ENCODE results near the gene HS3ST4.
A peak's percentile ranks its signal among the peaks of the same experiment; 100 is the strongest.

HS3ST4 gene

DNA sequence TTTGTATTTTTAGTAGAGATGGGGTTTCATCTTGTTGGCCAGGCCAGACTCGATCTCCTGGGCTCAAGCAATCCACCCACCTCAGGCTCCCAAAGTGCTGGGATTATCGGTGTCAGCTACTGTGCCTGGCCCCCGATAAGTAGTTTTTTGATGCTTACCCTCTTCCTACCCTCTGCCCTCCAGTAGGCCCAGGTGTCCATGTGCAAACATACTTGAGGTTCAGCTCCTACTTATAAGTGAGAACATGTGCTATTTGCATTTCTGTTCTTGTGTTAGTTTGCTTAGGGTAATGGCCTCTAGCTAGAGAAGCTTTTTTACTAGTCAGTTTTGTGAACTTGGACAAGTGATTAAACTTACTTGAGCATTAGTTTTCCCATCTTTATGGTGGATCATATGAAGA lies 136.8 kb downstream of the HS3ST4 start:
- no peak for DNase-seq

DNA sequence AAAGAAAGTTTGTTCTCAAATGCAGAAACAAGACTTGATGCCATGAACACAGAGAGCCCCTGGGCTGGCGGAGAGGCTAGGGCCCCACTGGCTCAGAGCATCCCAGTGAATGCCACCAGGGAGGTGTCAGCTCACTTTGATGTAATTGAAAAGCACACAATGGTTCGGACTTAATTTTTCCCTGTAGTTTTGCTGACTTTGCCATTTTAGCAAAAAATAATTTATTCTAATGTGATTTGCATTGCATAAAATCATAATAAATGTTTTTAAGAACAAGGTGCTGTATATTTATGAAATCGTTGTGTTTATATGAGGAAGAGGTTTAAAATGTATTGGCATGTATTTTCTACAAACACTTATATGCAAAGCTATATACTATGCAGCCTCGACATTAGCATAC lies 140.5 kb downstream of the HS3ST4 start:
- DNase-seq = no peak

DNA sequence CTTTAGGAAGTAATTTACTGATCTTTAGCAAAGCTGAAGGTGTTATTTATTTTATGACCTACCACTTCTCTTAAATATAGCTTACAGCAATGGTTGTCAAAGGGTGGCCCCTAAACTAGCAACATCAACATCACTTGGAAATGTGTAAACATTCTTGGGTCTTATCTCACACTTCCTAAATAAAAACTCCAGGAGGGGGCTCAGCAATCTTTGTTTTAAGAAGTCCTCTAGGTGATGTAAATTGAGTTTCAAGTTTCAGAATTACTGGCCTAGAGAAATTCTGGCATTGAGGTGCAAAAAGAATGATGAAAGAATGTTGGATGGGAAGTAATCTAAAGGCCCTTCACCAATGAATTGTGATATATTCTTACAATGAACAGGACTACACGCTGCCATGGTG lies 142.3 kb downstream of the HS3ST4 start:
- DNase-seq = no peak

DNA sequence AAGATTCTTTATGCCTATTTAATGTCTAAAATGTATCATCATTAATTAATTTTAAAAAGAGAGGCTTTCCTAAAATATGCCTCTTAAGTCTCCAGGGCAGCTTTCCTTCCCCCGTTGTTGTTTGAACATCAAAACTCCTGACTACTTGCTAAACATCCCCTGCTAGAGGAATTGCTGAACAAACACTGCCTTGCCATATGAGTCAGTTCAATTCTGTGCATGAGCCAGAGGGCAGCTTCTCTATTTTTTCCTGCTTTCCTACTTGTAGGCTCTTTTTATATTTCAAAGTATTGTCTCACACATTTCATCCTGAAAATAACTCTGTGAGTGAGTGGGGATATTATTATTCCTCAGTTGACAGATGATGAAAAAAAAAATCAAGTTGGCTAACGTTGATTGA lies 143.4 kb downstream of the HS3ST4 start:
- DNase-seq = no peak

DNA sequence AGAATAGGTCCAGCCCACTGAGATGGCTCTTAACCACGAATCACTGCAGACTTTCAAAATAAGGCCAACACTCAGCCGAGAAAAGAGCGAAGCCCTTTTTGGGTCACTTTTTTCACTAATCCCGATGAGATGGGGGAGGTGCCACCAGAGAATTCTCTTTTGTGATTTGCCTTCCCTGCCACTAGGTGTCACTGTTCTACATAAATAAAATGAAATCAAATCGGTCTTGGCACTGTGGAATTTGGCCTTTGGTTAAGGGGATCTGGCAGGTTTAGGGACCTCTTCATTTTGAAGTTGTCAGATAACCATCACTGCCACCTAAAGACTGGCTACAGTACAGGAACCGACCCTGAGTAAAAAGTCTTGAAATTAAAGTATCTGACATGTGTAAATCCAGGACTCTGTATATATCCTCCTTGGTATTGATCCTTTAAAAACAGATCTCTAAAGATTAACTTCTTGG lies 147.0 kb downstream of the HS3ST4 start:
- DNase-seq = peak; percentile 6

DNA sequence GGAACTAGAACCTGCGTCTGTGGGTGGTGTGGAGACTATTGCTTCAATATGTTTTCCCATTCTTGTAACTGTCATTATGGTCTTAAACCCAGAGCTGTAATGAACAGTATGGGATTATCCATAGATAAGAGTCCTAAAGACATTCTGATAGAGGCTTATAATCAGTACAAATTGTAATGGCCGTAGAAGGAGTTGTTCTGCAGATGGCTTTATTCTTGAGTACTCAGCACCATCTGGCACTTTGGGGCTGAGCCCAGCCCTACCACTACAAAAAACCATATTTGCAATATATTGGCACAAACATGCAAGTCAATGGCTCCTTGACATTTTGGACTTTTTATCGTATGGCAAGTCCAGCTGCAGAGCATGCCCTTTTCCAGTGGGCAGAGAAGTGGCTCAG lies 150.0 kb downstream of the HS3ST4 start:
- no peak for DNase-seq

DNA sequence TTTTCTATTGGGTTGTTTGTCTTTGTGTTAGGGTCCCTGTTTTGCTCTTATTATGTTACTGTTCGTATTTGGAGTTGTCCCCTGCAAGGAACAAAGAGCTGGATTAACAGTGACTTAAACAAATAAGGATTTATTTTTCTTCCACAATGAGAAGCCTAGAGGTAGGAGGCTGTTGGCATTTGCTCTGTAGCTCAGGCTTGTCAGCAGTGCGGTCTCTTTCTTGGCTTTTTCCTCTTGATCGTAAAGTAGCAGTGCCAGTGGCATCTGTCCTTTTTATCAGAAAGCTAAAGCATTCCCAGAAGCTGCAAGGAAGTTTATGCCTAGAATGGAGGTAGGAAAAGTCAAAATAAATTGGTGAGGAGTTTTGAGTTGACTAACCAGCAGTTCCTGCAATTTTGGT lies 154.1 kb downstream of the HS3ST4 start:
- DNase-seq = no peak

DNA sequence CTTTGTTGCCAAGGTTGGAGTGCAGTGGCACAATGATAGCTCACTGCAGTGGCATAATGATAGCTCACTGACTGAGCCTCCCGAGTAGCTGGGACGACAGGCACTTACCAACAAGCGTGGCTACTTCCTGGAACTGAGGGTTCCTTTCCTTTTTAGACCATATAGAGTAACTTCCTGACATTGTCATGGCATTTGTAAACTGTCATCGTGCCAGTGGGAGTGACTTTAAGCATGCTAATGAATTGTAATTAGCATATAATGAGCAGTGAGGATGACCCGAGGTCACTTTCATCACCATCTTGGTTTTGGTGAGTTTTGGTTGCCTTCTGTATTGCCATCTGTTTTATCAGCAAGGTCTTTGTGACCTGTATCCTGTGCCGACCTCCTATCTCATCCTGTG lies 162.4 kb downstream of the HS3ST4 start:
- no peak for DNase-seq

DNA sequence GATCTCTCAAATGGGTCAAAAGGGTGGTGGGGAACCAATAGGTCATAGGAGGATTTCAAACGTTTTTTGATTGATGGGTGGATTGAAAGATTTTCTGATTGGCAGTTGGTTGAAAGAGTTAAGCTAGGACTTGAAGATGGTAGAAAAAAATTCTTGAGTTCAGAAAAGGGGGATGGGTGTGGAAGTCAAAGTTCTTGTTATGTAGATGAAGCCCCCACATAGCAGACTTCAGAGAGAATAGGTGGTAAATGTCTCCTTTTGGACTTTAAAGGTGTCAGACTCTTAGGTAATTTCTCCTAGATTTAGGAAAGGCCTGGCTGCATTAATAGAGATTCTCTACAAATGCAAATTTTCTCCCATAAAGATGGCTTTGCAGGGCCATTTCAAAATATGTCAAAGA lies 163.3 kb downstream of the HS3ST4 start:
- no peak for DNase-seq

DNA sequence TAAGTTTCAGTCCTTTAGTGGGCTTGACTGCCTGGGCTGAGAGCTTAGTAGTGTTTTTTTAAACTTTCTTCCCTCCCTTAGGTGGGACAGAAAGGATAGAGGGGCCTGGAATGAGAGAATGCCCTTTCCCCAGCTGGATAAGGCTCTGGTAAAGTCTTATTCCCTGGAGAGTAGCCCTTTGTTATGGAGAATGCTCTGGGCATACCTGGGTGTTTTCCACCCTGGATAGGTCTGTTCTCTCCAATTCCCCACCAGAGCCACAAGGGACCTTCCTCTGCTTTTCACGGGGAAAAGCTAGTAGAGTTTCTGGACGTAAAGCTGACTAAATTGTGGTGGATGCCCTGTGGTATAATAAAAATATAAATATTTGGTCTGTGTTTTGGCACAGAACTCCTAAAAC lies 164.1 kb downstream of the HS3ST4 start:
- no peak for DNase-seq

DNA sequence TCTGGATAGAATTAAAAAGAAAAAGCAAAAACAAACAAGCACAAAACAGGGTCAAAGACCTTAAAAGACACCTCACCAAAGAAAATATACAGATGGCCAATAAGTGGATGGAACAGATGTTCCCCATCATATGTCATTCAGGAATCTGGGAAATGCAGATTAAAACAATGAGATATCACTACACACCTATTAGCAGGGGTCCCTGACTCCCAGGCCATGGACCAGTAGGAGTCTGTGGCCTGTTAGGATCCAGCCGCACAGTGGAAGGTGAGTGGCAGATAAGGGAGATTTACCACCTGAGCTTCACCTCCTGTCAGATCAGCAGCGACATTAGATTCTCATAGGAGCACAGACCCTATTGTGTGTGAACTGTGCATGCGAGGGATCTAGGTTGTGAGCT lies 167.9 kb downstream of the HS3ST4 start:
- DNase-seq = no peak

DNA sequence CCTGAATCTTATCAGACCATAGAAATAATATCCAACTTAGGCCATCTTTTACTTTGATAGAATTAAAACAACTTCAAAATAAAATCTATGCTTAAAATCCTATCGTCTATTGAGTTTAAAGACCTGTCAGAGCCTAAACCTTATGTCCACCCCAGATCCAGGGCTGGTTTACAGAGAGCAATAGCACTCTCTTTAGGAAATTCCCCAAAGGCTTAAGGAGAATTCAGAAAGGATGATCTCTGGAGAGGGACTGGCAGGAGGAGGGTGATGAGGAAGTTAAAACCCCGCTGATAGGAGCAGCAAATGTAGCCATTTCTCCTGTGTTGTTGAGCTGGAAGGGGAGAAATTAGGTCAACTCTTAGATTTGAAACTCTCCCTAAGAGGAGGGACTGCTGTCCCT lies 175.3 kb downstream of the HS3ST4 start:
- no peak for DNase-seq

DNA sequence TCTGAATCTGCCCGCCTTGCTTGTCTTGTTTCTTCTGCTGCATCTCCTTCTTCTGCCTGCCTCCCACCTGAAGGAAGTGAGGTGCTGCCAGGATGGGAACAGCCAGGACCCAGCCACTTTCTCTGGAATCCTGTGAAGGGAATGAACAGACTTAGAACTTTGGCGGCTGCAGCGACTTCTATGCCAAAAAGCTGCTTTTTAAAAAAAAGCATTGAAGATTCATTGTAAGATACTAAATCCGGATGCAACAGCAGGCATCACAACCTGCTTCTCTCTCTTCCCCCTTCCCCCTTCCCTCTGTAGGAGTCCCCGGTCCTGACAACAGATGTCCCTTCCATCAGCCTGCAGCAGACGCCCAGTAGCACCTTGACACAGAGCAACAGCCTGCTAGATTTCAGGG lies 176.3 kb downstream of the HS3ST4 start:
- no peak for DNase-seq

DNA sequence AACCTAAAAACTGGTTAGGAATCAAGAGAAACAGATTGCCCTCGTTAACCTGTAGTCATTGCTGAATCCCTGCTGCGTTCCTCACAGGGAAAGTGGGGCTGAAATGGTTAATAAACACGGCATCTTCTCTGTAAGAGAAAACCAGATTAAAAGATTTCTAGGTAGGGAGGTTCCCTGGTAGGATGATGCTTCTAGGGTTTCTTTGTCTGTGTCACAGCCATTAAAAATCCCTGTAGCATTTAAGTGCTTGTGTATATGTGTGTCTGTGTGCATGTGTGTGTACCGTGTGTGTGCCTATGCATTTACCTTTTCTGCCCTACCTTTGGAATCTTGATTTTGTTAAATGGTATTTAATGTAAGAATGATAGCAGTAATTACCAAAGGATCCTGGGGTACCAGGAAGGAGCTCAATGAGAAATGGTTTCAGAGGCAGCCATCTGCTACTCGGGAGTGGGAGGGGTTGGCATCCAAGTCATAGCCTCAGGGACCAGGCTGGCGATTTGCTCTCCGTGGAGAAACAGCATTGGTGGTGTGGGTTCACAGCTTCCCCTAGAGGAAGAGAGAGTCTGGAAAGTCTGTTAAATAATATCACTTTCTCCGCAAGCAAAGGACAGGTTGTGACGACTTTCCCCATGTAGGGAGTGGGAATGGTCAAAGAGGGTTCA lies 177.1 kb downstream of the HS3ST4 start:
- DNase-seq = no peak

DNA sequence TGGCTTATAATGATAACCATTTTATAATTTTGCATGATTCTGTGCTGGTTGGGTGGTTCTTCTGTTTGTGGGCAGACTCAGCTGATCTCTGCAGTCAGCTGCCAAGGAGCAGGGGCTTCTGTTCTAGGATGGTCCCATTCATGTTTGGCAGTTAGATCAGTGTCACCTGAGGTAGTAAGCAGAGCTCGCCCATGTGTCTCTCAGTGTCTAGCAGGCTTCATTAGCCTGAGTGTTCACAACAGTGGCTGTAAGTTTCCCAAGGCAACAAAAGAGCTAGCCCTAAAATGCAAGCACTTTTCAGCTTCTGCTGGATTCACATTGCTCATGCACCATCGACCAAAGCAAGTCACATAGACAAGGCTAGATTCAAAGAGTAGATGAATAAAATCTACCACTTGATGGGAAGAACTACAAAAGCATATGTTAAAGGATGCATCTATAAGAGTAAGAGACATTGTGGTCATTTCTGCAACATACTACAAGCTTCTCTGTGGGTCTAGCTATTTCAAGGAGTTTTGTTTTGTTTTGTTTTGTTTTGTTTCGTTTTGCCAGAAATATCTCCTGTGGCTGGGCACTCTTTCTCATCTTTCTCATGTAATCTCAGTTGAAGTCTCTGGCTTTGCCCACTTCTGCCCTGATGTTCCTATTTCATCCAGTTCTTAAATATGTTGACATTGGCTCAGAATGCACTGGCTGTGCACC lies 180.8 kb downstream of the HS3ST4 start:
- no peak for DNase-seq

DNA sequence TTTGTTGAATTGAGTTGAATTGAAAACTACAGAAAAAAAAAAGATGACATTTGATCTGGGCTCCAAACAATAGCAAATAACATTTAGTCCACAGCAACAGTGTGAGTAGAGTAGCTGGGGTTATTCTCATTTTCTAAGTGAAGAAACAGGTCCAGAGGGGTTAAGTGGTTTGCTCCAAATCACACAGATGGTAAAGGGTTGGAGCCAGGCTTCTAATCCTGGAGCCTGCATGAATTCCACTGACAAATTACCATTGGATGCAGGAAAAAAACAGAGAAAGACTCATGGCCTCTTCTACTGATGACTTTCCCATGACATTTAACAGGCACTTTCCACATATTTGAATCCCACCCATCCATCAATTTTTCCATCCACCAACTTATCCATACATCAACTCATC lies 182.4 kb downstream of the HS3ST4 start:
- DNase-seq = no peak

DNA sequence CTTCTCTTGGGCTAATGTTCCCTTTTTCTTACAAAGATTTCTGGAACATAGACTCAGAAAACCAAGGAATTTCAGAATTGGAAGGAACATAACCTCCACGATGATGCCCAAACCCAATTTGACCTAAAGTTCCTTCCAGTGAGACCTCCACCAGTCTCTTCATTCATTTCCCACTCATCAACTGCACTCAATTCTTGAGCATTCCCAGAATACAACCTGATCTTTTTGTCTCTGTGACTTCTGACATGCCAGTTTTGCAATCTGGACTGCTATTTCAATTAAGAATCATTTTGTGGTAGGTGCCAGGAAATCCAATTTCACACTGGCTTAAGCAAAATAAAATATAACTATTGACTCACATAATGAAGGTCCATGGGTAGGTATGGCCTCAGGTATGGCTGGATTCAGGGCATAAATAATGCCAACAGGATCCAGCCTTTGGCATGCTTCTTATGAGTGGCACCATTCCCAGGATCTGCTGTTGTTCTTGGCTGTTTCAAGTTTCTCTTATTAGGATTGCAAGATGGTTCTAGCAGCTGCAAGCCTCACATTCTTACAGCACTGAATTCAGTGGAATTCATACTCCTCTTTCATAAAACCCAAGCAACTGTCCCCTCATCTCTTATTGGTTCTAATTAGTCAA lies 184.3 kb downstream of the HS3ST4 start:
- no peak for DNase-seq

DNA sequence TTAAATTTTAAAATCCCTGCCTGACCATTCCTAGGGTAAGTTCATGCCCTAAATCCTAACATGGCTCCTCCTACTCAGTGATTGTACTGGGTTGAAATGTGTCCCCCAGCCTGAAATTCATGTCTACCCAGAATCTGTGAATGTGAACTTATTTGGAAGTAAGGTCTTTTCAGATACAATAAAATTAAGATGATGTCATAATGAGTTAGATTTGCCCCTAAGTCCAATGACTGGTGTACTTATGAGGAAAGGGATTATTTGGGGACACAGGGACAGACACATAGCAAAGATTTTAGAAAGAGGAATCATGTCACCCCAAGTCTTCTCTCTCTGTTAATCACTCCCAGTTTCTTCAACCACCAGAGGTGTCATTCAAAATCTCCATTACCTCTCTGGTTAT lies 185.3 kb downstream of the HS3ST4 start:
- DNase-seq = no peak

DNA sequence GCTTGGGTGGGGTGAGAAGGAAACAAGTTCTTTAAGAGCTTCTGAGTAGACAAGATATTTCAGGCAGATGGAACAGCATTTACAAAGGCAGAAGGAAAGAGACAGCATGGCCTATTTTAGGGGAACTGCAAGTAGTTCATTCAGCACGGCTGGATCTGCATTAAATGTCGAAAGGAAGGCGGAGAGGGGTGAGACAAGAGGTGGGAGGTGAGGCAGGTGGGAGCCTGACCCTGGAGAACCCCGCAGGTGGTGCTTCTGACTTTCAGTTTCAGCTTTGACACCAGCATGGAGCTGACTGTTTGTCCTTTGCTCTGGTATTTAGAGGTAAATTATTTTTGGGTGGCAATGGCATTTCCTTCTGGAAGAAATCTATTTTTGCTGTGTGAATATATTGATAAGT lies 194.8 kb downstream of the HS3ST4 start:
- no peak for DNase-seq

DNA sequence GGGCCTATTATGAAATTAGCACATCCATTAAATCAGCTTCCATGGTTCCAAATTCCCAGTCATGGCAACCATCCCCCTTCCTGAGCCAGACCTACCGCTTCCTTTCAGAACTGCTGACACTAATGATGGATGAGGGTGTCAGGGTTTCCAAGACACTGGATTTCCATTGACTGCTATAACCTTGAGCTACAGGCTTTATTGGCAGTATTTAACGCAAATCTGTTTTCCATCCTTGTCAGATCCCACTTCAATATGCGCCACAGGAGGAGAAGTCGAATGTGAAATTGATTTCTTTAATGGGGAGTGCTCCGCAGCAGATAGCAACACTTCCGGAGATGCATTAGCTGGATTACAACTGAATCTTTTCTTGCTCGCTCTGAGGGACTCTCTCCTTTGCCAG lies 197.1 kb downstream of the HS3ST4 start:
- no peak for DNase-seq

DNA sequence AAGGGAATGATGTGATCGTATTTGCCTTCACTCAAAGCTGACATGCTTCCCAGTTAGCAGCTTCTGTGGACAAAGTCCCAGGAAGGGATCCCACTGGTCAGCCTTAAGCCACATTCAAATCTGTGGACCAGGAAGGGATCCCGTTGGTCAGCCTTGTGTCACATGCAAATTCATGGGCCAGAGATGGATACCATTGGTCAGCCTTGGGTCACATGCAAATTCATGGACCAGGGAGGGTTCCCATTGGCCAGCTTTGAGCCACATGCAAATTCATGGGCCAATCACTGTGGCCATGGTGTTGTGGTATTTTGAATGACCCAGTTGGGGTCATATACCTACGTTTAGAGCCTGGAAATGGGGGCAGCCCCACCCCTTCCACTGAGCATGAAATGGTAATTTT lies 201.6 kb downstream of the HS3ST4 start:
- no peak for DNase-seq

DNA sequence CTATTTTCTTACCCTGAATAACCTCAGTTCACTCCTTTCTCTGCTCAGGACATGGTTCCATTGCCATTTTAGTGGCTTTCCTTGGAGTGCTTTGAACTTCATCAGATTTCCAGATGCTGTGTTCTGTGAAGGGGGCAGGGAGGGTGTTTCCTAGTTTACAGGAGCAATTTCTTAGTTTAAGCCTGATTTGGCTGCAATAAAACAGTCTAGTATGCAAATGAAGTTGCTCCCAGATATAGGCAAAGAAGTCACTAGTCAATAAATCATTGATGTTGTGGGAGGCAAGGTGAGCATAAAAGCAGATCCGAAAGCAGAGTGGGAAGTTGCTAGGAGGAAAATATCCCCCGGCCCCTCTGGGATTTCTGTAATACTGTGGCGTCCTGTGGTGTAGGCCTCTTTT lies 202.3 kb downstream of the HS3ST4 start:
- no peak for DNase-seq

DNA sequence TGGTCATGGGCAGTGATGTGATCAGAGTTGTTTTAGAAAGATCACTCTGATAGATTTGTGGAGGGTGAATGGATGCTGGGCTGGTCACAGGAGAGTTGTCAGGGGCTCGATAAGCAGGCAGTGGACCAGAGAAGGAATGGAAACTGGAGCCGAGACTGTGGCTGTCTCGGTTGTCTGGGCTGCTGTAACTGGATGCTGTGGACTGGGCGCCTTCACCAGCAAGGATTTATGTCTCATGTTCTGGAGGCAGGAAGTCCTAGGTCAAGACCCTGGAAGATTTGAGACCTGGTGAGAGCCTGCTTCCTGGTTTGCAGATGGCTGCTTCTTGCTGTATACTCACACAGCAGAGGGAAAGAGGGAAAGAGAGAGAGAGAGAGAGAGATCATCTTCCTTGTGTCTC lies 203.6 kb downstream of the HS3ST4 start:
- no peak for DNase-seq

DNA sequence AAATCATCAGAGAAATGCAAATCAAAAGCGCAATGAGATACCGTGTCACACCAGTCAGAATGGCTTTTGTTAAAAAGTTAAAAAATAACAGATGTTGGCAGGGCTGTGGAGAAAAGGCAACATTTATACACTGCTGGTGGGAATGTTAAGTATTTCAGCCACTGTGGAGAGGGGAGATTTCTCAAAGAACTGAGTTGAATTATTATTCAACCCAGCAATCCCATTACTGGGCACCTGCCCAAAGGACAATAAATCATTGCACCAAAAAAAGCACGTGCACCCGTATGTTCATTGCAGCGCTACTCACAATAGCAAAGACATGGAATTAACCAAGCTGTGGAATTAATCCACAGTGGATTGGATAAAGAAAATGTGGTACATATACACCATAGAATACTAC lies 204.7 kb downstream of the HS3ST4 start:
- DNase-seq = no peak

DNA sequence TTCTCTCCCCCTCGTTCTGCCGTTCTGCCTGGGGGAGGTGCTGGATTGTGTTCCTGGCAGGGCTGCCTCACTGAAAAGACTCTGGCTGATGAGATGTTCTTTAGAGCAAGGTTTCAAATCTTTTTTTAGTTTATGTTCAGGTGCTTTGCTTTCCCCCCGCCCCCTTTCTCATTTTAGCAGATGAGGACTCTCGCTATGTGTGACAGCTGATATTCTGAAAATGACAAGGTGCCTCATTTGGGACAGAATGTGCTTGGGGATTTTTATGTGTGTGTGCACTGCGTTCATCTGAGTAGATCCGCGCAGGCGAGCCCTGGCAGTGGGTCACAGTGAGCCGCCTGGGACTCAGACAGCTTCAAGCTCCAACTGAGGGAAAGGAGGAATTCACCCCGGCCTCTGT lies 205.9 kb downstream of the HS3ST4 start:
- no peak for DNase-seq

Data from activated gamma-delta T cell treated with Interleukin-2 at 50 U/mL for 16 hours (primary cell).